ENCODE results near the gene C10orf143.
"Not testable (repeated sequence)": the region's sequence is repeated elsewhere in the genome, so short reads cannot be mapped to it uniquely, and the experiment has no call there.

DNA sequence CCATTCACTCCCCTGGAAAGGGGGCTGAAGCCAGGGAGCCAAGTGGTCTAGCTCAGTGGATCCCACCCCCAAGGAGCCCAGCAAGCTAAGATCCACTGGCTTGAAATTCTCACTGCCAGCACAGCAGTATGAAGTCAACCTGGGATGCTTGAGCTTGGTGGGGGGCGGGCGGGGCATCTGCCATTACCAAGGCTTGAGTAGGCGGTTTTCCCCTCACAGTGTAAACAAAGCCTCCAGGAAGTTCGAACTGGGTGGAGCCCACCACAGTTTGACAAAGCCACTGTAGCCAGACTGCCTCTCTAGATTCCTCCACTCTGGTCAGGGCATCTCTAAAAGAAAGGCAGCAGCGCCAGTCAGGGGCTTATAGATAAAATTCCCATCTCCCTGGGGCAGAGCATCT lies 20.1 kb downstream of the C10orf143 start:
- TF ChIP-seq, protein P1, sequence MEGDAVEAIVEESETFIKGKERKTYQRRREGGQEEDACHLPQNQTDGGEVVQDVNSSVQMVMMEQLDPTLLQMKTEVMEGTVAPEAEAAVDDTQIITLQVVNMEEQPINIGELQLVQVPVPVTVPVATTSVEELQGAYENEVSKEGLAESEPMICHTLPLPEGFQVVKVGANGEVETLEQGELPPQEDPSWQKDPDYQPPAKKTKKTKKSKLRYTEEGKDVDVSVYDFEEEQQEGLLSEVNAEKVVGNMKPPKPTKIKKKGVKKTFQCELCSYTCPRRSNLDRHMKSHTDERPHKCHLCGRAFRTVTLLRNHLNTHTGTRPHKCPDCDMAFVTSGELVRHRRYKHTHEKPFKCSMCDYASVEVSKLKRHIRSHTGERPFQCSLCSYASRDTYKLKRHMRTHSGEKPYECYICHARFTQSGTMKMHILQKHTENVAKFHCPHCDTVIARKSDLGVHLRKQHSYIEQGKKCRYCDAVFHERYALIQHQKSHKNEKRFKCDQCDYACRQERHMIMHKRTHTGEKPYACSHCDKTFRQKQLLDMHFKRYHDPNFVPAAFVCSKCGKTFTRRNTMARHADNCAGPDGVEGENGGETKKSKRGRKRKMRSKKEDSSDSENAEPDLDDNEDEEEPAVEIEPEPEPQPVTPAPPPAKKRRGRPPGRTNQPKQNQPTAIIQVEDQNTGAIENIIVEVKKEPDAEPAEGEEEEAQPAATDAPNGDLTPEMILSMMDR (IDR thresholded peaks at IDR 0.05; ENCODE audit: insufficient read depth, low read length, poor library complexity, severe bottlenecking): not testable (repeated sequence)
- not testable (repeated sequence) for TF ChIP-seq EZH2phosphoT487 (conservative IDR thresholded peaks at IDR 0.05; ENCODE audit: low read length)
